Stomach (tissue), 4 donors: ENCODE data around the gene GJA5.

Experiments used
- CTCF ChIP-seq, 7 experiments: fragments of 450-650 bp in 4 of 7; fragments of 200-600 bp in 3 of 7; sonication (generic) in 3 of 7; IDR thresholded peaks; one replicate each; pipeline ENCODE4 v1.5.1; 2016 to 2019; ENCODE audit warnings: antibody characterized with exemption in 7 of 7, control low read depth in 2 of 7, mild to moderate bottlenecking in 1 of 7
- EP300 ChIP-seq: sonication (generic); formaldehyde crosslinking; IDR thresholded peaks from one replicate; pipeline ENCODE4 v1.6.1; 2017; ENCODE audit warnings: antibody characterized with exemption
- POLR2A ChIP-seq, 4 donors: fragments of 450-650 bp; IDR thresholded peaks; one replicate each; pipeline ENCODE4 v1.6.1; 2016; ENCODE audit warnings: antibody characterized with exemption in 4 of 4, control low read depth in 2 of 4, mild to moderate bottlenecking in 1 of 4, moderate library complexity in 1 of 4

GRCh38 chr1:147758379-147759100 lies 1.9 kb downstream of the GJA5 start:
- TF ChIP-seq CTCF (IDR thresholded peaks at IDR 0.05) (no peak), EP300 (no peak), POLR2A (IDR thresholded peaks at IDR 0.05) (no peak)
